Skeletal muscle cell (primary cell): ENCODE data around the gene SLF2.

Source experiments
- DNase-seq: peaks from one replicate; pipeline ENCODE4 v3.0.0-alpha.2; 2010; ENCODE audit warnings: low read depth
- H3K4me3 ChIP-seq: 2 replicates; pipeline ENCODE4 v1.5.1; 2011; ENCODE audit warnings: low read depth, mild to moderate bottlenecking, control low read depth, low read length, moderate library complexity

Gene SLF2

GRCh38 chr10:100987685-100988049 lies 74.9 kb downstream of the SLF2 start:
- no peak for DNase-seq
- H3K4me3 ChIP-seq = peak overlapping the region; percentile 95

GRCh38 chr10:100988166-100988565 lies 75.4 kb downstream of the SLF2 start:
- H3K4me3 ChIP-seq = peak overlapping the region; percentile 95
- DNase-seq = no peak

- no peak for DNase-seq
- no peak overlapping the region for H3K4me3 ChIP-seq
Observed at GRCh38 chr10:100989088-100989487, 76.3 kb downstream of the SLF2 start.

GRCh38 chr10:100993986-100994708 lies 81.4 kb downstream of the SLF2 start:
- no peak for DNase-seq

GRCh38 chr10:100995181-100995580 lies 82.4 kb downstream of the SLF2 start:
- no peak for DNase-seq
- H3K4me3 ChIP-seq = no peak overlapping the region

More at GRCh38 chr10:100993986-100994708, 81.4 kb downstream of the SLF2 start:
- H3K4me3 ChIP-seq = no peak overlapping the region

GRCh38 chr10:100996678-100997359 lies 84.1 kb downstream of the SLF2 start:
- peak overlapping the region; percentile 89 for H3K4me3 ChIP-seq
- DNase-seq = no peak

- peak overlapping the region; percentile 89 for H3K4me3 ChIP-seq
- peak; percentile 64 for DNase-seq
Observed at GRCh38 chr10:100997360-100998182, 84.8 kb downstream of the SLF2 start.

GRCh38 chr10:100998183-100998990 lies 85.6 kb downstream of the SLF2 start:
- H3K4me3 ChIP-seq = peak overlapping the region; percentile 89
- peak; percentile 63 for DNase-seq

GRCh38 chr10:100998991-100999741 lies 86.4 kb downstream of the SLF2 start:
- H3K4me3 ChIP-seq = peak overlapping the region; percentile 89
- DNase-seq = peak; percentile 47

GRCh38 chr10:100999742-101000126 lies 87.0 kb downstream of the SLF2 start, which contains the start of gene LZTS2:
Gene LZTS2, plus strand, starts transcription at chr10:100999808. Its CDS starts 2,731 bp downstream, at chr10:101002539.
- no peak for DNase-seq
- H3K4me3 ChIP-seq = peak within 1 kb of the TSS; percentile 89

- H3K4me3 ChIP-seq = peak overlapping the region; percentile 89
- no peak for DNase-seq
Observed at GRCh38 chr10:101000127-101000914, 87.6 kb downstream of the SLF2 start.

GRCh38 chr10:101000915-101001658 lies 88.3 kb downstream of the SLF2 start:
- peak overlapping the region; percentile 89 for H3K4me3 ChIP-seq

GRCh38 chr10:101001659-101002035 lies 88.9 kb downstream of the SLF2 start:
- no peak for DNase-seq
- peak overlapping the region; percentile 89 for H3K4me3 ChIP-seq

More at GRCh38 chr10:101000915-101001658, 88.3 kb downstream of the SLF2 start:
- DNase-seq = peak; percentile 80

GRCh38 chr10:101002456-101002855 lies 89.7 kb downstream of the SLF2 start:
- no peak overlapping the region for H3K4me3 ChIP-seq
- DNase-seq = no peak

GRCh38 chr10:101003639-101004206 lies 91.0 kb downstream of the SLF2 start:
- DNase-seq = no peak
- no peak overlapping the region for H3K4me3 ChIP-seq

GRCh38 chr10:101005361-101005760 lies 92.6 kb downstream of the SLF2 start:
- DNase-seq = no peak
- H3K4me3 ChIP-seq = no peak overlapping the region
